HG03460 (cell line): ENCODE measurements around the gene LDLRAD4.

Source experiments
- ATAC-seq: cut with Tn5 transposase; IDR thresholded peaks from one replicate; pipeline ENCODE4 v1.9.1; 2021; ENCODE audit not compliant: unreplicated experiment

Gene LDLRAD4

GRCh38 chr18:13420969-13421686, 202.6 kb downstream of the LDLRAD4 start:
- no peak for ATAC-seq

- ATAC-seq, result no peak
Measured at GRCh38 chr18:13422541-13423147, 204.1 kb downstream of the LDLRAD4 start.

- no peak for ATAC-seq
Measured at GRCh38 chr18:13423352-13423751, 204.8 kb downstream of the LDLRAD4 start.

- no peak for ATAC-seq
Measured at GRCh38 chr18:13424363-13424762, 205.8 kb downstream of the LDLRAD4 start.

- no peak for ATAC-seq
Measured at GRCh38 chr18:13425357-13426091, 207.0 kb downstream of the LDLRAD4 start.

- no peak for ATAC-seq
Measured at GRCh38 chr18:13427354-13427753, 208.8 kb downstream of the LDLRAD4 start.

- ATAC-seq, result no peak
Measured at GRCh38 chr18:13428319-13428718, 209.8 kb downstream of the LDLRAD4 start.

GRCh38 chr18:13429016-13429415, 210.5 kb downstream of the LDLRAD4 start:
- ATAC-seq, result no peak

GRCh38 chr18:13429884-13430510, 211.4 kb downstream of the LDLRAD4 start:
- no peak for ATAC-seq

GRCh38 chr18:13430663-13431062, 212.1 kb downstream of the LDLRAD4 start:
- ATAC-seq, result no peak

- no peak for ATAC-seq
Measured at GRCh38 chr18:13431886-13432285, 213.3 kb downstream of the LDLRAD4 start.

GRCh38 chr18:13433125-13433524, 214.6 kb downstream of the LDLRAD4 start:
- ATAC-seq, result no peak

- ATAC-seq, result no peak
Measured at GRCh38 chr18:13433685-13434084, 215.1 kb downstream of the LDLRAD4 start.

- ATAC-seq, result no peak
Measured at GRCh38 chr18:13434854-13435253, 216.3 kb downstream of the LDLRAD4 start.

GRCh38 chr18:13435586-13436333, 217.2 kb downstream of the LDLRAD4 start:
- no peak for ATAC-seq

- ATAC-seq, result no peak
Measured at GRCh38 chr18:13436576-13436975, 218.0 kb downstream of the LDLRAD4 start.

GRCh38 chr18:13437034-13437433, 218.5 kb downstream of the LDLRAD4 start:
- ATAC-seq, result no peak

- no peak for ATAC-seq
Measured at GRCh38 chr18:13437796-13438506, 219.4 kb downstream of the LDLRAD4 start.

- no peak for ATAC-seq
Measured at GRCh38 chr18:13438507-13439056, 220.0 kb downstream of the LDLRAD4 start.

GRCh38 chr18:13439461-13439860, 220.9 kb downstream of the LDLRAD4 start:
- no peak for ATAC-seq
